ENCODE measurements around the gene HNRNPR. TPM values are rescaled to one million over a fixed set of nuclear protein-coding genes. Genes with fewer than 3 reads are reported as not detected.
"Not testable (repeated sequence)": the region's sequence is repeated elsewhere in the genome, so short reads cannot be mapped to it uniquely, and the experiment has no call there.

Gene HNRNPR
- 81.9 TPM for total RNA-seq

DNA sequence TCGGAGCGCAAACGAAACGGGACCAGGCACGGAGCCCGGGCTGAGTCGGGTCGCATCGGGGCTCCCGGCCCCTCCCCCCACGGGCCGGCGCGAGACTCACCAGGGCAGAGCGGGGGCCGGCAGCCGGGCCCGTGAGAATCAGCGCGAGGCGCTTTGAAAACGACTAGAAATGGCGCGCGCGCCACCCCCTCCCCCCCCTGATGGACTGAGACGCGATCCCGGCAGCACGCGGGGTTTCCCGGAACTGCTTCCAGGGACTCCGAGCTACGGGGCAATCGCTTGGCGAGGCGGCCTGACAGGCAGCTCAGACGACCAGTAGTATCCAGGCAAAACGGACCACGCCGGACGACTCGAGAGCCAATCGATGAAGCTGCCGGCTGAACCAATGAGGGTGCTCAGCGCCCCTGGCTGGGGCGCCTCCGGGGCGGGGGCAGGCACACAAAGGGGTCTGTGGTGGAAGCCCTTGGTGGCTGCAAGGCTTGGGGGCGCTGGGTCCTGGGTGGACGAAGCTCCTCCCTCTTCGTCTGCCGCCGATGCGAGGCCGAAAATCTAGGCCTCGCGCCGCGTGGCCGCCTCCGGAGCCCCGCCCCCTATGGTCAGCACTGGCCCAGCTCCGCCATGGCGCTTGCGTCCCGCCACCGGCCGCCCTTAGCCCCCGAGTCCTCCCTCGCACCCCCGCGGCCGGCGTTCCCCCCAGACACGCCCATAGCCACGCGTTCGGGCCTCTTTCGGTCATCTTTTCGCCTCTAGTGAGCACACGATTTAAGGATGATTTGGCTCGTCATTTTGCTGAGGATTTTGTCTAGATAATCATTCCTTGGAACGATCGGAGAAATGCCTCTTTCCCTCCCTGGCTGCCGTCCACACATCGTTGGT is at the start of gene HNRNPR:
HNRNPR (minus strand) TSS at position 174 of the 876 bp plus-strand sequence. CDS start 3,276 bp downstream, outside the sequence.
- H3K9me3 ChIP-seq (ENCODE audit: low read depth, low read length) = no peaks in the 10 kb centered on the region
- peaks cover 33% of the 10 kb centered on the region for H3K4me1 ChIP-seq (ENCODE audit: insufficient read depth, low read length)
- no peaks in the 10 kb centered on the region for H3K27me3 ChIP-seq (ENCODE audit: insufficient read depth, low read length)
- peak within 1 kb of the TSS; percentile 60 for H3K4me3 ChIP-seq (ENCODE audit: low read length)

- H3K4me1 ChIP-seq (ENCODE audit: insufficient read depth, low read length) = no peaks in the 10 kb centered on the region
- H3K27me3 ChIP-seq (ENCODE audit: insufficient read depth, low read length) = no peaks in the 10 kb centered on the region
- no peaks in the 10 kb centered on the region for H3K9me3 ChIP-seq (ENCODE audit: low read depth, low read length)
Measured at GRCh38 chr1:23393706-23394105, 49.6 kb upstream of the HNRNPR start.

GRCh38 chr1:23392125-23392855 is 48.2 kb upstream of the HNRNPR start:
- Histone ChIP-seq H3K4me3 (ENCODE audit: low read length) (no peak overlapping the region), H3K27me3 (ENCODE audit: insufficient read depth, low read length) (no peaks in the 10 kb centered on the region), H3K4me1 (ENCODE audit: insufficient read depth, low read length) (no peaks in the 10 kb centered on the region), H3K9me3 (ENCODE audit: low read depth, low read length) (no peaks in the 10 kb centered on the region)

More at GRCh38 chr1:23393706-23394105, 49.6 kb upstream of the HNRNPR start:
- H3K4me3 ChIP-seq (ENCODE audit: low read length) = no peak overlapping the region

DNA sequence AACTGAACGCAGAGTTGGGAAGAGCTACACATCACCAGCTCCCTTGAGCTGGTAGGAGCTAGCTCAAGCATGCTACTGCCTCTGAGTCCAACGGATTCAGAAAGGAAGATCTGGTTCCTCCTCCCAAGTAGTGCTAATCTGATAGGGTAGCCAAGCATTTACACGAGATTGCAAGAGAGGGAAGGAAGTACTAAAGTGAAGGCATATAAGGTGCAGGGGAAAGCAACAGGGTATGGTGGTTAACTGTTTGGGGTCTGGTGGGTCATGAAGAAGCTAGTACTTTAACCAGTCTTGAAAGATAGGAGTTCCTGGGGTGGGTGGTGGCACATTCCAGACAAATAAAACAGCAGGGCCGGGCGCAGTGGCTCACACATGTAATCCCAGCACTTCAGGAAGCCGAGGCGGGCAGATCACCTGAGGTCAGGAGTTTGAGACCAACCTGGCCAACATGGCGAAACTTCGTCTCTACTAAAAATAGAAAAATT is 45.8 kb upstream of the HNRNPR start:
- H3K27me3 ChIP-seq (ENCODE audit: insufficient read depth, low read length) = no peaks in the 10 kb centered on the region
- H3K9me3 ChIP-seq (ENCODE audit: low read depth, low read length) = no peaks in the 10 kb centered on the region
- H3K4me1 ChIP-seq (ENCODE audit: insufficient read depth, low read length) = no peaks in the 10 kb centered on the region
- H3K4me3 ChIP-seq (ENCODE audit: low read length) = no peak overlapping the region

DNA sequence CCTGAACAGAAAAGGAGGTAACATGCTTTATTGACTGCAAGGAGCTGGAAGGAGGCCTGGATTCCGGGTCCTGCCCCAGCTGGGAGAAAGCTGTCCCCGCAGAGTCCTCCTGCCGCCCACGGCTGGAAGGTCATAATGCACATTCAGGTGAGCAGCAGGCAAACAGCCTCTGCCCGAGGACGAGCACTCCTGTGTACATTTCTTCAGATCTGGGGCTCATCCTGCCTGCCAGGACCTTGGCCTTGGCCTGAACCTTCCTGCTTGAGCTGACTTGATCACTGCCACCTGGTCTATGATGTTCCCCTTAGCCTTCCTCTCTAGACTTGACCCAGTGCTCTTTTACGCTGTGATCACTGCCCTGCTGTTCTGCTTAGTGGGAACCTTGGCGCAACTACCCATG is 43.4 kb upstream of the HNRNPR start:
- Histone ChIP-seq H3K9me3 (ENCODE audit: low read depth, low read length) (no peaks in the 10 kb centered on the region), H3K4me1 (ENCODE audit: insufficient read depth, low read length) (no peaks in the 10 kb centered on the region), H3K27me3 (ENCODE audit: insufficient read depth, low read length) (no peaks in the 10 kb centered on the region), H3K4me3 (ENCODE audit: low read length) (no peak overlapping the region)

GRCh38 chr1:23385119-23385621 is 41.1 kb upstream of the HNRNPR start:
- Histone ChIP-seq H3K4me3 (ENCODE audit: low read length) (no peak overlapping the region), H3K4me1 (ENCODE audit: insufficient read depth, low read length) (no peaks in the 10 kb centered on the region)

DNA sequence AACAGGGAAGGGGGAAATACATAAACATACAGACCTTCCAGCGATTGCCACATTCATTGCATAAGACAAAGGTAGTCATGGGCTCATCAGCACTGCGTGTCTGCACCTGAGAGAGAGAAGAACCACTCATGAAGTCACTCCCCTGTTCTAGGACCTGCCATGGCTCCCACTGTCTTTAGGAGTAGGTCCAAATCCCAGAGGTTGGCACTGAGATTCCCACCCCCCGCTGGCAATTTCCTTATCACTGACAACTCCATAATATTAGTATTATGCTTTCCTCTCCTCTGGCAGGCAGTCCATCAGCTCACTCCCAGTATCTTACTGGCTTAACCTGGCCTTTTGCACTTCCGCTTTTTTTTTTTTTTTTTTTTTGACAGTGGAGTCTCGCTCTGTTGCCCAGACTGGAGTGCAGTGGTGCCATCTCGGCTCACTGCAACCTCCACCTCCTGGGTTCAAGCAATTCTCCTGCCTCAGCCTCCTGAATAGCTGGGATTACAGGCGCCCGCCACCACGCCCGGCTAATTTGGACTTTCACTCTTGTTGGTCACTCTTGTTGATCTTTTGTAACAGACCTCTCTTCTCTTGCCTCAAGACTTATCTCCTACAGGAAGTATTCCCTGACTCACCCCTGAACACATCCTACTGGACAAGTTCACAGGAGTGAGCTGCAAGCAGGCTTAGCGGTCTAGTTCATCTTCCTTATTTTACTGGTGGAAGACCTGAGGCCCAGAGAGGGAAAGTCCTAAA is 40.4 kb upstream of the HNRNPR start:
- no peaks in the 10 kb centered on the region for H3K9me3 ChIP-seq (ENCODE audit: low read depth, low read length)
- H3K4me3 ChIP-seq (ENCODE audit: low read length) = no peak overlapping the region
- no peaks in the 10 kb centered on the region for H3K4me1 ChIP-seq (ENCODE audit: insufficient read depth, low read length)
- H3K27me3 ChIP-seq (ENCODE audit: insufficient read depth, low read length) = no peaks in the 10 kb centered on the region

More at GRCh38 chr1:23385119-23385621, 41.1 kb upstream of the HNRNPR start:
- Histone ChIP-seq H3K9me3 (ENCODE audit: low read depth, low read length) (no peaks in the 10 kb centered on the region), H3K27me3 (ENCODE audit: insufficient read depth, low read length) (no peaks in the 10 kb centered on the region)

DNA sequence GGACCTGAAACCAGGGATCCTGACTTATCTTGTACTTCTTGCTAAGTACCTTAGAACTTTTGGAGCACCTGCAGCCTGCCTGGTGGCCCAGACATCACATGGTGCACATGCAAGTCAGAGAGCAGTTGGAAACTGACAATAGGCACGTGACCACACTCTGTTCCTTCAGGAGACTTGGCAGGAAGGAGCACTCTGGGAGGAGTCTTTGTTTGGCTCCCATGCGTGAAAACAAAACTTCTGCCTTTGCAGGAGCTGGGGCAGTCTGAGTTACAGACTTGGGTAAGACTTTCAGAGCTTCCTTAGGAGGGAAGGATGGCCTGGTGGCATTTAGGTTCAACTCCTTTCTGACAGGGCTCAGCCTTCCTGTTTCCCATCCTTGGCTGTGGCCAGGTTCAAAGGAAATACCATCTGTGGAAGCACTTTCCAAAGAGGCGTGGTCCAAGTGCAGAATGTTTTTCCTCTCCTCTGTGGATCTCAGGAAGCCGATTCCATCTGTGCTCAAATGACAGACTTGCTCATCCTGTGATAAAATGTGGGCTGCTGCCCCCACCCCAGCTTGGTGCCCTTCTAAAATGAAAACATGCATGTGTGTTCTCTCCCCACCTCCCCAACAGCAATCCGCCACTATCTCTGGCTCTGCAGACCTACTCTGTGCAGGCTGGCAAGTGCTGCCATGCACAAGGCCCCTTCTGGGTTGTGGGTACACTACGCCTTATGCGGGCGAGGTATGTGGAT is 39.7 kb upstream of the HNRNPR start:
- no peaks in the 10 kb centered on the region for H3K9me3 ChIP-seq (ENCODE audit: low read depth, low read length)
- H3K27me3 ChIP-seq (ENCODE audit: insufficient read depth, low read length) = no peaks in the 10 kb centered on the region
- H3K4me1 ChIP-seq (ENCODE audit: insufficient read depth, low read length) = peaks cover 3% of the 10 kb centered on the region
- H3K4me3 ChIP-seq (ENCODE audit: low read length) = no peak overlapping the region

GRCh38 chr1:23381233-23381885 is 37.3 kb upstream of the HNRNPR start:
- H3K9me3 ChIP-seq (ENCODE audit: low read depth, low read length) = no peaks in the 10 kb centered on the region
- no peak overlapping the region for H3K4me3 ChIP-seq (ENCODE audit: low read length)
- no peaks in the 10 kb centered on the region for H3K27me3 ChIP-seq (ENCODE audit: insufficient read depth, low read length)
- H3K4me1 ChIP-seq (ENCODE audit: insufficient read depth, low read length) = peaks cover 14% of the 10 kb centered on the region

DNA sequence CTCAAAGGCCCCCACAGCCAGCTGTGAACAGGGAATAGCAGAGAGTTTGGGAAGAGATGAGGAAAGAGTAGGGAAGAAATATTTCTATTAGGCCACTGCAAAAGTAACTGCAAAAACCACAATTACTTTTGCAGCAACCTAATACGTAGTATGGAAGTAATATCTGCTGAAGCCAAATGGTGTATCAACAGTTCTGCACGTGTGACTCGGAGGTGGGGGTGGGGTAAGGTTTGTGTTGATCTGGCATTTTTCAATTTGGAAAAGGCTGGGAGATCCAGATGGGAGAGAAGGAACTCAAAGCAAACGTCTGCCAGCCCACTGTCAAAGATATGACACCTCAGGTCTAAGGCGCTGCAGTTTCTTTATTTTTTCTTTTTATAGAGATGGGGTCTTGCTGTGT is 36.6 kb upstream of the HNRNPR start:
- Histone ChIP-seq H3K9me3 (ENCODE audit: low read depth, low read length) (no peaks in the 10 kb centered on the region), H3K4me1 (ENCODE audit: insufficient read depth, low read length) (peaks cover 14% of the 10 kb centered on the region), H3K27me3 (ENCODE audit: insufficient read depth, low read length) (no peaks in the 10 kb centered on the region), H3K4me3 (ENCODE audit: low read length) (no peak overlapping the region)

GRCh38 chr1:23380236-23380635 is 36.2 kb upstream of the HNRNPR start:
- peaks cover 14% of the 10 kb centered on the region for H3K4me1 ChIP-seq (ENCODE audit: insufficient read depth, low read length)
- H3K9me3 ChIP-seq (ENCODE audit: low read depth, low read length); H3K27me3 ChIP-seq (ENCODE audit: insufficient read depth, low read length); H3K4me3 ChIP-seq (ENCODE audit: low read length): not testable (repeated sequence)

- peaks cover 14% of the 10 kb centered on the region for H3K4me1 ChIP-seq (ENCODE audit: insufficient read depth, low read length)
- H3K27me3 ChIP-seq (ENCODE audit: insufficient read depth, low read length) = no peaks in the 10 kb centered on the region
- no peak overlapping the region for H3K4me3 ChIP-seq (ENCODE audit: low read length)
- no peaks in the 10 kb centered on the region for H3K9me3 ChIP-seq (ENCODE audit: low read depth, low read length)
Measured at GRCh38 chr1:23376890-23377811, 33.1 kb upstream of the HNRNPR start.
